ENCODE measurements around the gene GPRIN2. TPM values are rescaled to one million over a fixed set of nuclear protein-coding genes. Genes with fewer than 3 reads are reported as not detected.

The GPRIN2 gene
- total RNA-seq, 6 experiments from 2014 or later = not detected

DNA sequence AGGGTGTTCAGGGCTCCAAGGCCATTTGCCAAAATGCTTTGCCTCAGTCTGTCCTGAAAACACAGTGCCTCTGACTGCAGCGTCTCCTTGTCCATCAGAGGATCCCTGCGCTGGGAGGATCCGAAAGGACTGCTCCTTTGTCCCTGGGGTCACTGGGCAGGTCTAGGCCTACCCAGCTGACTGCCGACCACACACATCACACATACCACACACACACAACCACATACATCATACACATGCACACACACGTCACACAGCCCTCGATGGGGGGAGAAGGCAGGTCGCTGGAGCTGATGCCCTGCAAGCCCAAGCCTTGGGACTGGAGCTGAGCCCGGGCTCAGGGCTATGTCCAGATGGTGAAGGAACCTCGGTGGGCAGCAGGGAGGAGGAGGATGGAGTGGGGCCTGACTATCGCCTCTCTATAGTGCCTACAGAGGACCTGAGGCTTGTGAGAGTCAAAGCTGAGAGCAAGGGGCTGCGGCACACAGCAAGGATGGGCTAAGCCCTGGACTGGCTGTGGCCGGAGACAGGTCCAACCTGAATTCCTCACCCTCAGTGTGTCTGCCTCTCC, 29.1 kb downstream of the GPRIN2 start:
- Mint-ChIP-seq H3K27ac (no peak overlapping the region), H3K9me3 (no peaks in the 10 kb centered on the region), H3K36me3 (ENCODE audit: low read depth) (no peaks in the 10 kb centered on the region), H3K4me1 (ENCODE audit: low read depth) (peaks cover 11% of the 10 kb centered on the region), H3K27me3 (ENCODE audit: insufficient read depth) (no peaks in the 10 kb centered on the region; the same call in 1 of the 2 replicates), H3K4me3 (no peak overlapping the region)
- TF ChIP-seq, protein P1, sequence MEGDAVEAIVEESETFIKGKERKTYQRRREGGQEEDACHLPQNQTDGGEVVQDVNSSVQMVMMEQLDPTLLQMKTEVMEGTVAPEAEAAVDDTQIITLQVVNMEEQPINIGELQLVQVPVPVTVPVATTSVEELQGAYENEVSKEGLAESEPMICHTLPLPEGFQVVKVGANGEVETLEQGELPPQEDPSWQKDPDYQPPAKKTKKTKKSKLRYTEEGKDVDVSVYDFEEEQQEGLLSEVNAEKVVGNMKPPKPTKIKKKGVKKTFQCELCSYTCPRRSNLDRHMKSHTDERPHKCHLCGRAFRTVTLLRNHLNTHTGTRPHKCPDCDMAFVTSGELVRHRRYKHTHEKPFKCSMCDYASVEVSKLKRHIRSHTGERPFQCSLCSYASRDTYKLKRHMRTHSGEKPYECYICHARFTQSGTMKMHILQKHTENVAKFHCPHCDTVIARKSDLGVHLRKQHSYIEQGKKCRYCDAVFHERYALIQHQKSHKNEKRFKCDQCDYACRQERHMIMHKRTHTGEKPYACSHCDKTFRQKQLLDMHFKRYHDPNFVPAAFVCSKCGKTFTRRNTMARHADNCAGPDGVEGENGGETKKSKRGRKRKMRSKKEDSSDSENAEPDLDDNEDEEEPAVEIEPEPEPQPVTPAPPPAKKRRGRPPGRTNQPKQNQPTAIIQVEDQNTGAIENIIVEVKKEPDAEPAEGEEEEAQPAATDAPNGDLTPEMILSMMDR (IDR thresholded peaks at IDR 0.05) = no peak
- DNase-seq = no peak

DNA sequence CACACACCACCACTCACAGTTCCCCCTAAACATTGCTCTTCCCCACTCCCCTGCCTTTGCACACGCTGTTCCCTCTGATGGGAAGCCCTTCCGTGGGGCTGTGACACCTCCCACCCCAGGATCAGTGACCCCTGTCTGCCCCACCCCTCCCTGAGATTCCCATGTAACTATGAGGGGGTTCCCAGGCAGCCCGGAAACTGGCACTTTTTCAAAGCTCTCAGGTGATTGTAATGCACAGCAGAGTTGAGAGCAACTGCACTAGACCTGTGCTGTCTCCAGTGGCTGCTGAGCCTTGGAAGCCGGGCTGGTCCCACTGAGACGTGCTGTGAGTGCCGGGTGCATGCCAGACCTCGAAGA, 29.8 kb downstream of the GPRIN2 start:
- Mint-ChIP-seq H3K9me3 (no peaks in the 10 kb centered on the region), H3K4me3 (no peak overlapping the region), H3K36me3 (ENCODE audit: low read depth) (no peaks in the 10 kb centered on the region), H3K27me3 (ENCODE audit: insufficient read depth) (no peaks in the 10 kb centered on the region; the same call in 1 of the 2 replicates), H3K4me1 (ENCODE audit: low read depth) (peaks cover 11% of the 10 kb centered on the region), H3K27ac (no peak overlapping the region)
- DNase-seq = no peak
- TF ChIP-seq, protein P1 (IDR thresholded peaks at IDR 0.05) = no peak

DNA sequence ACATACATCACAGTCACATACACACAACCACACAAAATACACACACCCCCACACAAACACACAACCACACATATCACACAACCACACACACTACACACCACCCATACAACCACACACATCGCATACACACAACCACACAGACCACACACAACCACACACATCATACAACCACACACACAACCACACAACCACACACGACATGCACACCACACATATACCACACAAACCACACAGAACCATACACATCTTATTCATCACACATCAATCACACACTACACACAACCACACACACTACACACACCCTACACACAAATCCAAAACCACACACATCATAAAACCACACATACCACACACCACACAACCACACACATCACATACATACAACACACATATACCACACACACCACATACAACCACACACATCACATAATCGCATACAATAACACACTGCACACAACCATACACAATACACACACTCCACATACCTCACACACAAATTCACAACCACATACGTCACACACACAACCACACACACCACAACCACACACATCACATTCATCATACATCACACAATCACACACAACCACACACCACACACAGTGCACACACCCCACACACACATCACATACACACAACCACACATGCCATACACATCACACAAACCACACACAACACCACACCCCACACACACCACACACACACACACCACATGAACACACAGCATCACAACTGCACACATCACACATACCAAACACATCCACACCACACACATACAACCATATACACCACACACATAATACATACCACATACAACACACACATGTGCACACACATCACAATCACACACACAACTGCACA, 30.4 kb downstream of the GPRIN2 start:
- H3K4me3 Mint-ChIP-seq = no peak overlapping the region
- no peak overlapping the region for H3K27ac Mint-ChIP-seq
- no peak for DNase-seq
- H3K27me3 Mint-ChIP-seq (ENCODE audit: insufficient read depth) = no peaks in the 10 kb centered on the region; the same call in 1 of the 2 replicates
- H3K36me3 Mint-ChIP-seq (ENCODE audit: low read depth) = no peaks in the 10 kb centered on the region
- H3K4me1 Mint-ChIP-seq (ENCODE audit: low read depth) = peaks cover 11% of the 10 kb centered on the region
- TF ChIP-seq, protein P1 (IDR thresholded peaks at IDR 0.05) = no peak
- no peaks in the 10 kb centered on the region for H3K9me3 Mint-ChIP-seq

GRCh38 chr10:46525177-46525823, 31.2 kb downstream of the GPRIN2 start:
- H3K36me3 Mint-ChIP-seq (ENCODE audit: low read depth) = no peaks in the 10 kb centered on the region
- no peak overlapping the region for H3K27ac Mint-ChIP-seq
- no peaks in the 10 kb centered on the region for H3K27me3 Mint-ChIP-seq (ENCODE audit: insufficient read depth)
- no peak overlapping the region for H3K4me3 Mint-ChIP-seq
- peak; percentile 91 for DNase-seq
- peaks cover 7% of the 10 kb centered on the region for H3K4me1 Mint-ChIP-seq (ENCODE audit: low read depth)
- TF ChIP-seq, protein P1 (IDR thresholded peaks at IDR 0.05) = no peak; the same call in 1 of the 2 replicates
- H3K9me3 Mint-ChIP-seq = no peaks in the 10 kb centered on the region

- Mint-ChIP-seq H3K36me3 (ENCODE audit: low read depth) (no peaks in the 10 kb centered on the region), H3K27me3 (ENCODE audit: insufficient read depth) (no peaks in the 10 kb centered on the region; the same call in 1 of the 2 replicates), H3K9me3 (no peaks in the 10 kb centered on the region), H3K4me3 (no peak overlapping the region), H3K4me1 (ENCODE audit: low read depth) (peaks cover under 1% of the 10 kb centered on the region; the same call in 1 of the 2 replicates), H3K27ac (no peak overlapping the region)
- TF ChIP-seq, protein P1 (IDR thresholded peaks at IDR 0.05) = peak; percentile 16; the same call in 1 of the 2 replicates
- peak; percentile 92 for DNase-seq
These were observed 31.8 kb downstream of the GPRIN2 start for GRCh38 chr10:46524472-46525176.
